Measurements from ENCODE around the gene POU3F3.

POU3F3 gene

DNA sequence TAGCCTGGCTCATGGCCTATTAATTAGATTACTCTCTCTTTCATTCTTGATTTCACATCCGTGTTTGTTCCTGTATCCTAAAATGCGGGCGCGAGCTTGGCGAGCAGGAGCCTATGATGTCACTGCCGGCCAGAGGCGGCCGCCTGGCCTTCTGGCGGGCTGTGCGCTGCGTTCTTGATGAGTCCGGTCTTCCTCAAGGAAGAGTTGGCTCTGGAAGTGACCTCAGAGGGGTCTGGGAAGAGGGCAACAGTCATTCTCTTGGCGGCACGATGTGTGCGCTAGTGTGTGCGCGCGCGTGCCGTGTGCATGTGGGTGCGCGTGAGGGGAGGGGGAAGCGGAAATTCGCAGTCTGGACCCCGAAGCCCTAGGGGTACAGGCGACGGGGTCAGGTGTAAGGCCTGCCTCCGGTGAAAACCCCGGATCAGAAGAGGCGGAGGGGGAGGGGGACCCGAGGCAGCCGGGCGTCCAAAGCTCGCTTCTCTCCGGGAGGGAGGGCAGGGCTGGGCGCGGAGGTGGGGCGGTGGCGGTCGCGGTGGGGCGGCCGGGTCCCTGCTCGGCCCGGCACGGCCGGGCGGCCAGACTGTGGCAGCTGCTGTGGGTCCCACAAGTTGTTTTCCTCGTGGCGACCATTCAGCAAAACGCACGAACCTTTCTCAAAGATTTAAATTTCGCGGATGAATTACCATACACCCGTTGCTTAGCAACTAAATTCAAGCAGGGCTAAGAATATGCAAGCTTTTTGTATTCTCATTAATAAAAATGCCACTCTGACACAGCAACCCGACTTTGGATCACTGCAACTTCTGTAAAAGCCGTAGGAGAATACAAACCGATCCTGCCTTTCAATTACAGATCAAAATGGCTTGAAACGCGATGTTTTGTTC, 8.4 kb downstream of the POU3F3 start:
- DNase-seq = no peak

DNA sequence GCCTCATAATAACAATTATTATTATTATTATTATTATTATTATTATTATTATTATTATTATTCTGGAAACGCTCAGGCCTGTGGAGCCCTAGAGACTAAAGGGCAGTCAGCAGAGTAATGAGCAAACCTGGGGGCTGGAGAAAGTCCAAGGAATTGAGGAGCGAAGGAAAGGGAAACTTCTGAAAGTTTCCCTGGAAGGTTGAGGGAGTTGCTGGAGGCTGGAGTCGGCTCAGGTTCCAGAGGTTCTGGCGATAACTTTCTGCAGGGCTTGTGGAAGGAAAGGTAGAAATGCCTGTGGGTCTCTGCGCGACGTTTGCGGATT, 9.2 kb downstream of the POU3F3 start:
- no peak for DNase-seq

GRCh38 chr2:104863468-104864279, 9.8 kb downstream of the POU3F3 start:
- no peak for DNase-seq

DNA sequence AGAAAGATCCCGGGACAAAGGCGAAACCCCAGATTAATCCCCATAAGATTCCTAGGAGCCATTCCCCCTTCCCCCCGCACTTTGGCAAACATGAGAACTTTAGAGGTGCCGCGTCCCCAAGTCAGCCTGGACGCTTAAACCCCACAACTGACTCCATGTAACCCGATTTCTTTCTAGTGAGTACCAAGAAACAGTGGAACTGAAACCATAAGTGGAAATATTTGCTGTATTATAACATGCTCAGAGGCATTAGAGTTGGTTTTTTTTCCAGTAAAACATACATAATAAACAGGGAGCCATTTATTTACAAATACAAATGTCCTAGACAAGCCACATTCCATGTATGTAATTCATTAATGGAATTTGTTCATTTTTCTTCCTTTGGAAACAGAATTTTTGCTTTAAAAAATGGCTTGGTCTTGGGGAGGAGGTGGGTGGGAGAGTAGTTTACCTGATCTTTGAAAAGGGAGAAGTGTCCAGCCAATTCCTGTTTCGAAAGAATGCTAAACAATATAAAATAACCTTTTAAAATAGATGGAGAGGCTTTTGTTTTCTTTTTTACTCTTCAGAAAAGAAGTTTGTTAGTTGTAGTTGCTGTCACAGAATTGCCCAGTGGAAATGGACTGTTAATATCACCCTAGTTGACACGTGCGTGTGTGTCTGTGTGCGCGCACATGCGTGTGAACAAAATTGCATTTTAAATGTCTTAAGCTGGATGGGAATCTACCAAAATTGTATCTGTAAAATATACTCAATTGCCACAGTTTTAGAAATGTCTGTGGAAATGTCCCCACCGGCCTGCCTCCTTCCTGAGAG, 10.6 kb downstream of the POU3F3 start:
- DNase-seq = no peak

- no peak for DNase-seq
Measured at GRCh38 chr2:104865096-104865470, 11.2 kb downstream of the POU3F3 start.

GRCh38 chr2:104866122-104866864, 12.4 kb downstream of the POU3F3 start:
- no peak for DNase-seq

GRCh38 chr2:104866883-104867812, 13.2 kb downstream of the POU3F3 start:
- no peak for DNase-seq

- DNase-seq = no peak
Measured at GRCh38 chr2:104867813-104868504, 14.0 kb downstream of the POU3F3 start.

DNA sequence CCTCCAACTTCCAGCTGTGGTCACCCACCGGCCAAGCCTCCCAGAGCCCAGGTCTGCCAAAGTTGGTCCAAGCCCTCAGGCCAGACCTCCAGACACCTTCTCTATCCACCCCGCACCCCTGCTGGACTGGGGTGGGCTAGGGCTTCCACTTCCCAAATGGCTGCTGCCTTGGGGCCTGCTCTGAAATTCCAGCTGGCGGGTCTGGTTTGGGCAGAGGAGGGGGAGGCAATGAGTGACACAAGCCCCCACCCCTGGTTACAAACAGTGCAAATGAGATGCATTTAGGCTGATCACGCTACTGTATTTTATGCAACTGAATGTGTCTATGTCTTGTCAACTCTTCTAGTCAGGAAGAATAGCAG, 14.6 kb downstream of the POU3F3 start:
- DNase-seq = no peak

- no peak for DNase-seq
Measured at GRCh38 chr2:104870100-104870975, 16.4 kb downstream of the POU3F3 start.

GRCh38 chr2:104871649-104871971, 17.7 kb downstream of the POU3F3 start:
- no peak for DNase-seq

- DNase-seq = no peak
Measured at GRCh38 chr2:104871972-104872865, 18.3 kb downstream of the POU3F3 start.

GRCh38 chr2:104872866-104873688, 19.2 kb downstream of the POU3F3 start:
- peak; percentile 89 for DNase-seq

GRCh38 chr2:104873689-104874054, 19.8 kb downstream of the POU3F3 start:
- DNase-seq = no peak

DNA sequence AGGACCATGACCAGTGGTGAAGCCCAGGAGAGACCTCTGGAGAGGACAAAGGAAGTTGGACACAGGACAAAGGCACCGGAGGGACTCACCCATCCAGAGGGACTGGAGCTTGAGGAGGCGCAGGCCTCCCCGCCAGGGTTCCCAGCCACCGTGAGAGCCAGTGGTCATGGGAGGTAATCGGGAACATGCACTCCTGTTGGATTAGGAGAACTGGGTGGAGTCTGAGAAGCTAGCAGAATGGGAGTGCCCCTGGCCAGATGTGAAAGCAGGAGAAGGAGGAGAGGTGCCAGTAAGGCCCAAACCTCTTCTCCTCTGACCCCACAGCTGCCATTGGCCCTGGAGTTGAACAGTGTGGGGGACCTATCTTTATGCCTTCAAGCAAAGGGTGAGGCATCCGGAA, 20.3 kb downstream of the POU3F3 start:
- DNase-seq = no peak

DNA sequence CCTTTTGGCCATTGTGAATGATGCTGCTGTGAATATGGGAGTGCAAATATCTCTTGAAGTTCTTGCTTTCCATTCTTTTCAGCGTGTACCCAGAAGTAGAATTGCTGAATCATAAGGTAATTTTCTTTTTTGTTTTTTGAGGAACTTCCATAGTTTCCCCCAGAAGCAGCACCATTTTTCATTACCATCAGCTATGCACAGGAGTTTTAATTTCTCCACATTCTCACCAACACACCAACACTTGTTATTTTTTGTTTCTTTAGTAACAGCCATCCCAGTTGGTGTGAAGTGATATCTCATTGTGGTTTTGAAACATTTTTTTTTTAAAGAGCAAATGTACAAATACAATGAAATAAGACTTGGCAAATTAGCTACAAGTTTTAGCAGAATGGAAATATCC, 21.3 kb downstream of the POU3F3 start:
- no peak for DNase-seq

GRCh38 chr2:104876606-104877570, 23.0 kb downstream of the POU3F3 start:
- no peak for DNase-seq
